Thoracic aorta (tissue), 2 donors: ENCODE results near the gene IER2. TPM values are rescaled to one million over a fixed set of nuclear protein-coding genes. Genes with fewer than 3 reads are reported as not detected.

ENCODE experiments used
- ATAC-seq: fragments of 150-250 bp; one replicate; pipeline ENCODE4 v1.8.0; 2017; ENCODE audit warnings: low read depth; ENCODE audit not compliant: insufficient number of reproducible peaks, low FRiP score
- DNase-seq: peaks from one replicate; pipeline ENCODE4 v3.0.0-alpha.2; 2020; ENCODE audit warnings: low spot score
- H3K27ac ChIP-seq, 2 donors: fragments of 200-600 bp; sonication (generic); 1 replicate in 1 of 2; 2 replicates in 1 of 2; pipeline ENCODE4 v1.5.1; 2016; ENCODE audit warnings: mild to moderate bottlenecking in 2 of 2, moderate library complexity in 2 of 2
- H3K27me3 ChIP-seq: fragments of 200-600 bp; sonication (generic); replicated peaks from 2 replicates; pipeline ENCODE4 v1.6.0; 2016; ENCODE audit warnings: mild to moderate bottlenecking; ENCODE audit not compliant: insufficient read depth
- H3K36me3 ChIP-seq: fragments of 200-600 bp; sonication (generic); one replicate; pipeline ENCODE4 v1.5.1; 2016
- H3K4me1 ChIP-seq, 2 donors: fragments of 200-600 bp; sonication (generic); 1 replicate in 1 of 2; 2 replicates in 1 of 2; pipeline versions ENCODE4 v1.5.1 to v1.6.0; 2016; ENCODE audit warnings: low read depth in 2 of 2, mild to moderate bottlenecking in 1 of 2; ENCODE audit not compliant: control insufficient read depth in 1 of 2
- H3K4me3 ChIP-seq: fragments of 200-600 bp; sonication (generic); 2 replicates; pipeline ENCODE4 v1.5.1; 2016; ENCODE audit warnings: mild to moderate bottlenecking
- H3K9me3 ChIP-seq: fragments of 200-600 bp; sonication (generic); 2 replicates; pipeline ENCODE4 v1.5.1; 2016
- CTCF ChIP-seq: fragments of 200-600 bp; sonication (generic); IDR thresholded peaks from one replicate; pipeline ENCODE4 v1.5.1; 2019; ENCODE audit warnings: antibody characterized with exemption
- total RNA-seq, 2 donors: library from RNA; depleted of rRNA; stranded (reverse); fragments of >200 nt; gene quantifications; one replicate each; pipeline versions ENCODE4 v1.1.0 to v1.2.3, GENCODE V29; 2016

IER2 gene
- 100 to 1,000 TPM; 125 to 440 TPM for total RNA-seq

- H3K36me3 ChIP-seq = no peaks in the 10 kb centered on the region
- H3K27me3 ChIP-seq = no peaks in the 10 kb centered on the region
- ATAC-seq = peak; percentile 37
- H3K4me3 ChIP-seq = peak within 1 kb of the TSS; percentile 100
- H3K9me3 ChIP-seq = no peaks in the 10 kb centered on the region
- DNase-seq = peak; percentile 87
- H3K4me1 ChIP-seq = peaks cover 16 to 24% of the 10 kb centered on the region in 2 donors
- peak; percentile 30 for TF ChIP-seq CTCF
- H3K27ac ChIP-seq = peak within 1 kb of the TSS; percentile 100
These were observed at the start of gene IER2, which contains the start of gene STX10 for GRCh38 chr19:13150187-13150930. IER2 (plus strand) TSS chr19:13150411; CDS start chr19:13153187, 2,776 bp downstream. STX10 (minus strand) TSS chr19:13150375; CDS start chr19:13150173, 202 bp downstream.

- Histone ChIP-seq H3K9me3 (no peaks in the 10 kb centered on the region), H3K27me3 (no peaks in the 10 kb centered on the region), H3K27ac (peak overlapping the region in 1 of 2 donors; percentile 33), H3K4me1 (peaks cover 15 to 52% of the 10 kb centered on the region in 2 donors), H3K4me3 (peak overlapping the region; percentile 65), H3K36me3 (peaks cover 1% of the 10 kb centered on the region)
- no peak for DNase-seq
- no peak for TF ChIP-seq CTCF
- ATAC-seq = no peak
These were observed 49.2 kb upstream of the IER2 start for GRCh38 chr19:13100841-13101589.

- ATAC-seq (no peak), DNase-seq (no peak)
- Histone ChIP-seq H3K36me3 (no peaks in the 10 kb centered on the region), H3K27ac (peak overlapping the region; percentile 82 to 84), H3K27me3 (no peaks in the 10 kb centered on the region), H3K4me3 (peak overlapping the region; percentile 65), H3K9me3 (no peaks in the 10 kb centered on the region), H3K4me1 (peaks cover 13 to 44% of the 10 kb centered on the region in 2 donors)
- no peak for TF ChIP-seq CTCF
These were observed 48.4 kb upstream of the IER2 start for GRCh38 chr19:13101590-13102415.

- Histone ChIP-seq H3K4me1 (peaks cover 13 to 43% of the 10 kb centered on the region in 2 donors), H3K27ac (peak overlapping the region; percentile 82 to 84), H3K27me3 (no peaks in the 10 kb centered on the region), H3K36me3 (no peaks in the 10 kb centered on the region), H3K4me3 (peak overlapping the region; percentile 65), H3K9me3 (no peaks in the 10 kb centered on the region)
- TF ChIP-seq CTCF = no peak
- no peak for DNase-seq
- ATAC-seq = peak; percentile 8
These were observed 47.9 kb upstream of the IER2 start for GRCh38 chr19:13102416-13102665.
